OCI-LY3 (cell line): ENCODE results near the gene IL1RAPL1.

Experiments
- H2AFZ ChIP-seq: fragments of 200-600, 300-600 bp; shearing (Covaris generic); 2 replicates; pipeline ENCODE4 v1.6.0; 2014; ENCODE audit warnings: antibody characterized with exemption, low read depth, low read length
- H3K27ac ChIP-seq: fragments of 200-600, 300-600 bp; sonication (generic); 2 replicates; pipeline ENCODE4 v1.5.1; 2014; ENCODE audit warnings: mild to moderate bottlenecking, low read length, moderate library complexity, mixed read lengths
- H3K27me3 ChIP-seq: fragments of 200-600, 300-600 bp; sonication (generic); 2 replicates; pipeline ENCODE4 v1.6.1; 2014; ENCODE audit warnings: low read depth, low read length, mixed read lengths
- H3K36me3 ChIP-seq: fragments of 200-600, 300-600 bp; sonication (generic); replicated peaks from 2 replicates; pipeline ENCODE3; 2014; ENCODE audit warnings: low read depth, low read length, mixed read lengths
- H3K4me1 ChIP-seq: fragments of 300-600, 200-600 bp; sonication (generic); 2 replicates; pipeline ENCODE4 v1.6.1; 2014; ENCODE audit warnings: low read length, mixed read lengths
- H3K4me2 ChIP-seq: fragments of 200-600, 300-600 bp; sonication (generic); 2 replicates; pipeline ENCODE4 v1.6.1; 2014; ENCODE audit warnings: low read length, mixed read lengths
- H3K4me3 ChIP-seq: fragments of 300-600, 200-600 bp; sonication (generic); 2 replicates; pipeline ENCODE4 v1.5.1; 2014; ENCODE audit warnings: antibody characterized with exemption, mild to moderate bottlenecking, low read length, moderate library complexity
- H3K79me2 ChIP-seq: fragments of 300-600, 200-600 bp; shearing (Covaris generic); 2 replicates; pipeline ENCODE4 v1.6.1; 2014; ENCODE audit warnings: mild to moderate bottlenecking, low read length, mixed read lengths
- H3K9ac ChIP-seq: fragments of 300-600, 200-600 bp; shearing (Covaris generic); 2 replicates; pipeline ENCODE4 v1.6.0; 2014; ENCODE audit warnings: mild to moderate bottlenecking, low read length, moderate library complexity
- H3K9me3 ChIP-seq: fragments of 200-600, 300-600 bp; shearing (Covaris generic); 2 replicates; pipeline ENCODE4 v1.6.1; 2014; ENCODE audit warnings: low read length, mixed read lengths; ENCODE audit not compliant: insufficient read depth
- H4K20me1 ChIP-seq: fragments of 200-600, 300-600 bp; sonication (generic); 2 replicates; pipeline ENCODE4 v1.6.1; 2016; ENCODE audit warnings: low read length, mixed read lengths; ENCODE audit not compliant: insufficient read depth
- CTCF ChIP-seq: fragments of 200-600, 300-600 bp; sonication (generic); IDR thresholded peaks from 2 replicates; pipeline ENCODE4 v1.5.1; 2014; ENCODE audit warnings: antibody characterized with exemption, low read length, low read depth
- EZH2phosphoT487 ChIP-seq: fragments of 200-600 bp; shearing (Covaris generic); IDR thresholded peaks from 2 replicates; pipeline ENCODE4 v1.6.1; 2018; ENCODE audit warnings: antibody characterized with exemption, mixed run types, low read depth

Gene IL1RAPL1

DNA sequence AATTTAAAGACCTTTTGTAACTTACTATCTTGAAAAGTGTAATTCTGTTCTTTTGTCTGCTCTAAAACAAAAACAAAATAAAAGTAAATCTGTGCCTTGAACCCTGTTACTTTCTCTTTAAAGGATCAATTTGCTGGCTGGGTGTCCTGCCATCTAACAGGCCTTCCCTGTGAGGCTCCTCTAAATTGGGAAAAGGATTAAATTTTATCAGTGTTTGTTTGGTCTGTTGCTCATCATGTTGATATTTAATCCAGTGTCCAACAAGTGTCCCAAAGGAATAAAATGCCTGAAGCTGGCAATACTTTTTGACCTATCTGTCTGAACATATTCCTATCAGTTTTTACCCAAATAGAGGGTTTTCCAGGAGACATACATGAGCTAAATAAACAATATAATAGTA is 688.7 kb downstream of the IL1RAPL1 start:
- Histone ChIP-seq H4K20me1 (no peaks in the 10 kb centered on the region), H3K9ac (no peak overlapping the region), H3K27ac (no peak overlapping the region), H3K36me3 (no peaks in the 10 kb centered on the region), H3K4me3 (no peak overlapping the region), H3K4me1 (no peaks in the 10 kb centered on the region), H2AFZ (no peak overlapping the region), H3K27me3 (no peaks in the 10 kb centered on the region), H3K4me2 (no peak overlapping the region), H3K79me2 (no peaks in the 10 kb centered on the region), H3K9me3 (no peaks in the 10 kb centered on the region)
- TF ChIP-seq CTCF: no peak

DNA sequence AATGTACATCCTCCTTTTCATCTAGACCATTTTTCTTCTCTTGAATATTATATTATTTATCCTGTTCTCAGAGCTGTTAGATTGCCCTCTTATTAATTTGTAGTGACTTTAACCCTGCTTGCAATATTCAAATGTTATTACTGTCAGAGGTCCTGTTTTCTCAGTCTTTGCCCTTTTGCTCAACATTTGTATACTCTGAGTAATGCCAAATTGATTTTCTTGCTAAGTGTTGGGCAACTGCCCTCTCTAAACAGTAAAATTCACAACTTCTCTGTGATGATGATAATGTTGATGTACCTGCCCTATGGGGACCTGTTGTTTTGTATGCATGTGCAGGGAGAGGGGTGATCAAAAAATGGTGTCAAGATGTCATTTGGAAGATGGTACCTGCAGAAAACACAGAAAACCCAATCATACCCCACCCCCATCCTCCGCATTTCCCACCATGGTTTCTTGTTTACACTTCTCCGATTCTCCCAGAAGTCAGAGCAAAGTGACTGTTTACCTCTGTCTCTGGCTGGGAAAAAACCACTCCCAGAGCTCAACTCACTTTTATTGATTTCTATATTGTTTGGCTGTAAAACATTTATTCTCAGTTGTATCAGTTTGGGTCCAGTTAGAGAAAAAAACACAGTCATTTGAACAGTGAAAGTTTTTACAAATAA is 694.0 kb downstream of the IL1RAPL1 start:
- Histone ChIP-seq H3K4me1 (no peaks in the 10 kb centered on the region), H3K9ac (no peak overlapping the region), H3K4me2 (no peak overlapping the region), H3K36me3 (no peaks in the 10 kb centered on the region), H3K9me3 (no peaks in the 10 kb centered on the region), H3K27me3 (no peaks in the 10 kb centered on the region), H4K20me1 (no peaks in the 10 kb centered on the region), H3K4me3 (no peak overlapping the region), H2AFZ (no peak overlapping the region), H3K79me2 (no peaks in the 10 kb centered on the region), H3K27ac (no peak overlapping the region)
- TF ChIP-seq CTCF (no peak), EZH2phosphoT487 (no peak)

DNA sequence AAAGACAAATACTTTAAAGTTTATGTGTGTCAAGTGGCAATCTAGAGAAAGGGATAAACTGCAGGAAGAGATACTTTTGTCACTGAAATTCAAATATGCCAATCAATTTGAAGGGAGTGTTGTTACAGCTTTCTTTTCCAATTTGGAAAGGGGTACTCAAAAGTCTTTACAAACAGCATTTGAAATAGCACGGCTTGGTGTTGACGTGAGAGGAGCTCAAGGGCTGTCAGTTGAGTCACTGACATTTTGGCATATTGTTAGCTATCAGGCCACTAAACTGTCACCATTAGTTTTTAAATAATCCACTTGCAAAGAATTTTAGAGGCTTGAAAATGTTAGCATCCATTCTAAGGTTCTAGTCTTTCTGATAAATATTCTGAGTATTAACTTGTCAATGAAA is 698.4 kb downstream of the IL1RAPL1 start:
- Histone ChIP-seq H3K4me3 (no peak overlapping the region), H3K36me3 (no peaks in the 10 kb centered on the region), H3K9ac (no peak overlapping the region), H3K4me2 (no peak overlapping the region), H3K9me3 (no peaks in the 10 kb centered on the region), H3K79me2 (no peaks in the 10 kb centered on the region), H3K4me1 (no peaks in the 10 kb centered on the region), H3K27me3 (no peaks in the 10 kb centered on the region), H4K20me1 (no peaks in the 10 kb centered on the region), H2AFZ (no peak overlapping the region), H3K27ac (no peak overlapping the region)
- TF ChIP-seq CTCF (no peak), EZH2phosphoT487 (no peak)

DNA sequence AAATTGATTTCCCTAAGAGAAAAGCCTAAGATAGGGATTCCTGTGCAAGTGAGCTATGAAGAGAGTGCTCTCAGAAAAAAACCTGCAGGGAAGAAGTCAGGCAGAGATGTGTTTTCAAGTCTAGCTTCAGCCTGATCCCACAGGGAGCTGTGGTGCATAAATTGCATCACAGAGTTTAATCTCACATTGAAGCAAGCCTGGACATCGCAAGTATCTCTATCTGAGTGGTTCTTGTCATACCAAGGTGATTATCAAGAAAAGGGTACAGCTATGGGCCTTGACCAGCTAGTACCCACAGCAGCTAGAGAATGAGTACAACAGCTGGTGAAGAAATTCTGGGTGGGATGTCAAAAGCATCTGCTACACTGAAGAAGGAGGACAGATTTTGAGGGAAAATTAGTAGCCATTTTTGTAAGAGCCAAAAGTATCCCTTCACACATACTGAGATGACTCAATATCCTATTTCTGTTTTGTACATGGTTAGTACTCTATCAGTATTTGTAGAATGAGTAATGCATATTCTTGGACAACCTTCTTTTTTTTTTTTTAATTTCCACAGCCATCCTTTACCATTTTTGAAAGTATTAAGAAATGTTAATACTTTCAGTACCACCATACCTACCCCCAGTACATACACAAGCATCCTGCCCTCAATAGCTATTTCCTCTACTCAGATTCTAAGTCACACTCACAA is 708.9 kb downstream of the IL1RAPL1 start:
- Histone ChIP-seq H3K9me3 (no peaks in the 10 kb centered on the region), H3K27ac (no peak overlapping the region)

More for the DNA sequence above, 708.9 kb downstream of the IL1RAPL1 start:
- H2AFZ ChIP-seq: no peak overlapping the region
- H3K4me3 ChIP-seq: no peak overlapping the region
- no peak overlapping the region for H3K9ac ChIP-seq
- H4K20me1 ChIP-seq: no peaks in the 10 kb centered on the region
- no peaks in the 10 kb centered on the region for H3K36me3 ChIP-seq
- no peaks in the 10 kb centered on the region for H3K79me2 ChIP-seq
- no peaks in the 10 kb centered on the region for H3K4me1 ChIP-seq
- no peak overlapping the region for H3K4me2 ChIP-seq
- TF ChIP-seq CTCF: no peak
- no peak for TF ChIP-seq EZH2phosphoT487
- no peaks in the 10 kb centered on the region for H3K27me3 ChIP-seq
